HEK293T (cell line): Measurements from ENCODE around the gene MFAP3.
"Not testable (repeated sequence)": the region's sequence is repeated elsewhere in the genome, so short reads cannot be mapped to it uniquely, and the experiment has no call there.

Source experiments
- CTCF ChIA-PET: fragments of 350-600 bp; formaldehyde crosslinking; extraction: SDS; loops from one replicate; lab custom pipeline; 2021; ENCODE audit warnings: antibody characterized with exemption, inconsistent platforms; lab: Yijun Ruan, JAX
- POLR2A ChIA-PET: fragments of 350-600 bp; formaldehyde crosslinking; extraction: SDS; loops from one replicate; lab custom pipeline; 2020; ENCODE audit warnings: antibody characterized with exemption, inconsistent platforms; lab: Yijun Ruan, JAX
- DNase-seq: peaks from one replicate; pipeline ENCODE4 v3.0.0; 2012; ENCODE audit warnings: mixed read lengths; ENCODE audit errors: extremely low spot score
- ARNT ChIP-seq: fragments of 450-650 bp; IDR thresholded peaks from 2 replicates; pipeline ENCODE4 v1.6.1; 2017; ENCODE audit warnings: mild to moderate bottlenecking
- BHLHE40 ChIP-seq: fragments of 450-650 bp; IDR thresholded peaks from 2 replicates; pipeline ENCODE4 v1.6.1; 2016; ENCODE audit warnings: mild to moderate bottlenecking, moderate library complexity, borderline replicate concordance
- CTBP1 ChIP-seq: fragments of 450-650 bp; IDR thresholded peaks from 2 replicates; pipeline ENCODE4 v1.6.1; 2016; ENCODE audit warnings: borderline replicate concordance
- ELF4 ChIP-seq: fragments of 450-650 bp; IDR thresholded peaks from 2 replicates; pipeline ENCODE4 v1.6.1; 2017; ENCODE audit warnings: antibody characterized with exemption
- FOXA1 ChIP-seq: fragments of 450-650 bp; IDR thresholded peaks from 2 replicates; pipeline ENCODE4 v1.6.1; 2016; ENCODE audit warnings: mild to moderate bottlenecking
- FOXK2 ChIP-seq: fragments of 450-650 bp; IDR thresholded peaks from 2 replicates; pipeline ENCODE4 v1.6.1; 2016; ENCODE audit warnings: mild to moderate bottlenecking
- FOXM1 ChIP-seq: fragments of 450-650 bp; IDR thresholded peaks from 2 replicates; pipeline ENCODE4 v1.6.1; 2017; ENCODE audit warnings: mild to moderate bottlenecking, borderline replicate concordance
- HDGF ChIP-seq: fragments of 450-650 bp; IDR thresholded peaks from 2 replicates; pipeline ENCODE4 v1.6.1; 2017; ENCODE audit warnings: antibody characterized with exemption, borderline replicate concordance
- L3MBTL2 ChIP-seq: fragments of 450-650 bp; conservative IDR thresholded peaks from 2 replicates; pipeline ENCODE4 v1.6.1; 2016; ENCODE audit warnings: mild to moderate bottlenecking
- LEF1 ChIP-seq: fragments of 450-650 bp; IDR thresholded peaks from 2 replicates; pipeline ENCODE4 v1.6.1; 2017; ENCODE audit warnings: mild to moderate bottlenecking, borderline replicate concordance
- NFRKB ChIP-seq: fragments of 450-650 bp; IDR thresholded peaks from 2 replicates; pipeline ENCODE4 v1.6.1; 2016; ENCODE audit warnings: mild to moderate bottlenecking, moderate library complexity
- SP1 ChIP-seq: fragments of 450-650 bp; IDR thresholded peaks from 2 replicates; pipeline ENCODE4 v1.6.1; 2017
- SUZ12 ChIP-seq: fragments of 450-650 bp; IDR thresholded peaks from 2 replicates; pipeline ENCODE4 v1.6.1; 2016; ENCODE audit warnings: mild to moderate bottlenecking
- TARDBP ChIP-seq: fragments of 450-650 bp; IDR thresholded peaks from 2 replicates; pipeline ENCODE4 v1.6.1; 2016
- ZNF384 ChIP-seq: fragments of 450-650 bp; IDR thresholded peaks from 2 replicates; pipeline ENCODE4 v1.6.1; 2016
- TF ChIP-seq, protein P1 (sequence below): fragments of 450-650 bp; IDR thresholded peaks from 2 replicates; pipeline ENCODE4 v1.6.1; 2016

The MFAP3 gene

DNA sequence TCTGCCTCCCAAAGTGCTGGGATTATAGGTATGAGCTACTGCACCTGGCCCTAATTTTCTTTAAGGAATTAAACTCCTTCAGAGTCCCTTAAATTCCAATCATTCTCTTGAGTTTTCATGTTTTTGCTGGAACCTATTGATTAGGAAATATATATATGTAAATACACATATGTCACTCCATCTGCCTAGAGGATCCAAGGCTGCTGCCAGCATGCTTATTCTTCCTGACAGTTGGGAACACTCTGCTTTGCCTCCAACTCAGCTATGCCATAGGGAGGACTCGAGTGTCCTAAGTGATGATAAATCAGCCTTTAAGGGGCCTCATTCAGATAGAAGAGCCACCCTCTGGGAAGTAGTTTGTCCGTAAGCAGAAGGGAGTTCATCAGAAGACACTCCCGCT lies 21.8 kb downstream of the MFAP3 start:
- DNase-seq: no peak
- CTCF ChIA-PET: no interaction called here
- POLR2A ChIA-PET: no interaction called here
- no peak for TF ChIP-seq NFRKB
- TF ChIP-seq FOXK2: no peak
- no peak for TF ChIP-seq SUZ12
- TF ChIP-seq FOXM1: no peak
- no peak for TF ChIP-seq ELF4
- TF ChIP-seq LEF1: no peak
- TF ChIP-seq, protein P1, sequence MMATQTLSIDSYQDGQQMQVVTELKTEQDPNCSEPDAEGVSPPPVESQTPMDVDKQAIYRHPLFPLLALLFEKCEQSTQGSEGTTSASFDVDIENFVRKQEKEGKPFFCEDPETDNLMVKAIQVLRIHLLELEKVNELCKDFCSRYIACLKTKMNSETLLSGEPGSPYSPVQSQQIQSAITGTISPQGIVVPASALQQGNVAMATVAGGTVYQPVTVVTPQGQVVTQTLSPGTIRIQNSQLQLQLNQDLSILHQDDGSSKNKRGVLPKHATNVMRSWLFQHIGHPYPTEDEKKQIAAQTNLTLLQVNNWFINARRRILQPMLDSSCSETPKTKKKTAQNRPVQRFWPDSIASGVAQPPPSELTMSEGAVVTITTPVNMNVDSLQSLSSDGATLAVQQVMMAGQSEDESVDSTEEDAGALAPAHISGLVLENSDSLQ: no peak
- no peak for TF ChIP-seq L3MBTL2
- TF ChIP-seq ARNT: no peak
- TF ChIP-seq HDGF: no peak
- TF ChIP-seq TARDBP: no peak
- no peak for TF ChIP-seq BHLHE40
- TF ChIP-seq SP1: no peak
- no peak for TF ChIP-seq CTBP1
- no peak for TF ChIP-seq FOXA1
- TF ChIP-seq ZNF384: no peak

DNA sequence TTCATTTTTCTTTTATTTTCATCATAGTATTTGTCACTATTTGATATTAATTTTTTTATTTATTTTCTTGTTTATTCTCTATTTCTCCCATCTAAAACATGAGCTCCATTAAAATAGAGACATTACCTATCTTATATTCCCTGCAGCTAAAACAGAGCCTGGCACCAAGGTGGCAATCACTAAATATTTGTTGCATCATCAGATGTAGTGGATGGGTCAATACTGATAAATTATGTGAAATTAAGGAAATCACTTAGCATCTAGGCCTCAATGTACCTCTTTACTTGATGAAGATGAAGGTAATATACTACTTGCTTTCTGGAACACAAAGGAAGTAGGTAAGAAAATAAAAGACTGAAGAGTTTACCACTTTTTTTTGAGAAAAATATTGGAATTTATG lies 24.6 kb downstream of the MFAP3 start:
- TF ChIP-seq FOXK2 (no peak), HDGF (no peak), TARDBP (no peak), ARNT (no peak), ZNF384 (no peak), BHLHE40 (no peak), L3MBTL2 (no peak)
- ChIA-PET CTCF (interaction anchor here (0.9 to 1.4 kb wide), 2 partner anchors 9 to 127 kb away, joined by 3 to 4 read pairs; partner anchors contain the start of gene GALNT10), POLR2A (no interaction called here)
- DNase-seq: no peak

DNA sequence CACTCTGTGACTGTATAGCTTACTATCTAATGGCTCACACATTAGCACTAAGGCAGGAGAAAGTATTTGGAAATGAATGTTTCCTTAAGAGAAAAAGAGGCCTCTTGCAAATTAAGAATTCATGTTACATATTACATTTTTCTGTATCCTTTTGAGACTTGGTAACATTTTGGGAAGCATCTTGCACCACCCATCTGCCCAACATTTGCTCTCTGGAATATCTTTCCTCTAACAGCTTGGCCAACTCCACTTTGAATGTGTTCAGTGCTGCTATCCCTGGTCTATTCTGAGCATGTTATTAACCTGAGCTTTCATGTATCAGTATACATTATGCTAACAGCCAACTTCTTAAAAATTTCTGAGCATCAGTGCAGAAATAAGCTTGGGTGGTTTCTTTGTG lies 27.2 kb downstream of the MFAP3 start:
- CTCF ChIA-PET: no interaction called here
- POLR2A ChIA-PET: interaction anchor here (1.7 kb wide), 1 partner anchor 27 kb away, joined by 6 read pairs; the partner anchor contains the start of genes FAM114A2 and MFAP3
- no peak for TF ChIP-seq BHLHE40
- no peak for TF ChIP-seq SUZ12
- TF ChIP-seq LEF1: no peak
- TF ChIP-seq FOXM1: no peak
- TF ChIP-seq HDGF: no peak
- TF ChIP-seq ARNT: no peak
- TF ChIP-seq TARDBP: no peak
- TF ChIP-seq, protein P1: no peak
- TF ChIP-seq FOXA1: no peak
- TF ChIP-seq CTBP1: no peak
- no peak for TF ChIP-seq SP1
- no peak for DNase-seq

DNA sequence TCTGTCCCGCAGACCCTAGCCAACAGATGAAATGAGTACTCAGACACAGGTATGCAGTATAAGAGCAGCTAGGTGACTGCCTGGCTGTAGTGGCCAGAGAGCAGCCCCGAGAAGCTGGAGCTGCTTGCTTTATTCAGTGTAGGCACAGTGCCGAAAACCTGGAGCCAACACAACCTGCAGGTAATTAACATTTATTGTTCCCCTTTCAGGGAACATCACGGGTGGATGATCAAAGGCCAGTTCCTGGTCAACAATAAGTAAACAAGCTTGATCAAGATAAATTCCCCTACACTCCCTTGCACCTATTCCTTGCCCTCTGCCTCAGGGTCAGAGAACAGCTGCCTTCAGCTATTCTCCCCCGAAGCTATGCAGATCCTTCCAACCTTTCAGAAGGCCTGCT lies 31.1 kb downstream of the MFAP3 start:
- ChIA-PET POLR2A (interaction anchor here (0.8 kb wide), 1 partner anchor 31 kb away, joined by 3 read pairs; the partner anchor contains the start of genes FAM114A2 and MFAP3), CTCF (interaction anchor here (0.9 to 2.4 kb wide), 3 partner anchors 11 to 336 kb away, joined by 3 to 7 read pairs (median 6); no protein-coding TSS in a partner anchor)
- DNase-seq: not testable (repeated sequence)

DNA sequence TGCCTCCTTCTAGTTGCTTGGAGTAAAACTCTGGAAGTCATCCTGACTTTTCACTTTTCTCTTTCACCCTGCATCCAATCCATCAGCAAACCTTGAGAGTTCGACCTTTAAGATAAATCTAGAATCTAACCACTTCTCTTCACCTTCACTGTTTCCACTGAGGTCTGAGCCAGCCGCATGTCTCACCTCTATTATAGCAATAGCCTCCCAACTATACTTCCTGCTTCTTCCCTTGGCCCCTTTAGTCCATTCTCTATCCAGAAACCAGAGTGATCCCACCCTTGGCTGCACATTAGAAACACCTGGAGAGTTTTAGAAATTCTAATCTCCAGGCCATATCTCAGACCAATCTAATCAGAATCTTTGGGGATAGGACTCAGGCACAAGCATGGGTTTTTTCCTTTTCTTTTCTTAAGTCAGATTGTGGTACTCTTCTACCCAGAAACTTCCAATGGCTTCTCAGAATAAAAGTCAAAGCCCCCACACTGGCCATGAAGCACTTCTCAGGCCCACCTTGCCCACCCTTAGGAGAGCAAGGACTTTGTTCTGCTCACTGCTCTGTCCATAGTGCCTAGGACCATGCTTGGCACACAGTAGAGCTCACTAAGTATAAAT lies 33.1 kb downstream of the MFAP3 start:
- CTCF ChIA-PET: interaction anchor here (0.6 to 2.1 kb wide), 31 partner anchors 9 to 796 kb away, joined by 3 to 42 read pairs (median 6); partner anchors contain the start of gene GALNT10
- POLR2A ChIA-PET: interaction anchor here (1.3 to 1.6 kb wide), 2 partner anchors 33 to 118 kb away, joined by 5 read pairs; partner anchors contain the start of genes FAM114A2, GALNT10 and MFAP3
- TF ChIP-seq SP1 (no peak), LEF1 (no peak), HDGF (no peak)
- DNase-seq: no peak

DNA sequence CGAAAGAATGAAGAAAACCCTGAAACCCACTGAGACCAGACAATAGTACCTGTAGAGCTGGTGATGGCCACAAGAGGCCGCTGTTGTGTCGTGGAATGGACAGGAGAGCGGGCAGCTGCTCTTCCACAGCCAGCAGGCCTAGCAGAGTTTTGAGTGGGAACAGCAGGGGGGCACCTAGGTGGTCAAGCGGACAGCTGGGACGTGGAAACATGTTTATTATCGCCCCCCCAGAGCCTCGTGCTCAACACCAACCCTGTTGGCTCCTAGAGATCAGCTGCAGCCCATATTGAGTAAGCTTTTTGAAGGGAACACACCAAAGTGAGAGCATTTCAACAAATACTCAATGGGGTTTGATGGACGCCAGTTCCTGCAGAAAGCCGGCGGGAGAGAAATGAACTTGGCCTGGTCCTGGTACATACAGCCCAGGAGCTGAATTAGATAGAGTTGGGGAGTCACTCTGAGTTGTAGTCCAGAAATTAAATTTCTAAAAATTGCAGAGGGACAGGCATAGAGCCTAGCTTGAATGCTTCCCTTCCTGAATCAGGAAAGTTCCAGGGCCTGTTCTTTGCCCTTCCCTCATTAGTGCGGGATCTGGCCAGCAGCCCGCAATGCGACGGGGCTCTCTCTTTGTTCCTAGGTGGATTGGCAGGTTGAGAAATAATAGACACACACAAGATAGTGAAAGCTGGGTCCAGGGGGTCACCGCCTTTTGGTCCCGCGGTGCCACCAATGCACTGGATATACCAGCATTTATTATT lies 33.8 kb downstream of the MFAP3 start:
- peak; percentile 85 for DNase-seq
- POLR2A ChIA-PET: interaction anchor here (0.6 to 1.6 kb wide), 3 partner anchors 34 to 117 kb away, joined by 3 to 5 read pairs (median 5); partner anchors contain the start of genes FAM114A2, GALNT10 and MFAP3
- TF ChIP-seq TARDBP (no peak), FOXM1 (no peak), SUZ12 (no peak), ZNF384 (no peak), L3MBTL2 (no peak), SP1 (no peak)
- CTCF ChIA-PET: interaction anchor here (0.5 to 2.1 kb wide), 34 partner anchors 9 to 795 kb away, joined by 3 to 42 read pairs (median 6); partner anchors contain the start of gene GALNT10

DNA sequence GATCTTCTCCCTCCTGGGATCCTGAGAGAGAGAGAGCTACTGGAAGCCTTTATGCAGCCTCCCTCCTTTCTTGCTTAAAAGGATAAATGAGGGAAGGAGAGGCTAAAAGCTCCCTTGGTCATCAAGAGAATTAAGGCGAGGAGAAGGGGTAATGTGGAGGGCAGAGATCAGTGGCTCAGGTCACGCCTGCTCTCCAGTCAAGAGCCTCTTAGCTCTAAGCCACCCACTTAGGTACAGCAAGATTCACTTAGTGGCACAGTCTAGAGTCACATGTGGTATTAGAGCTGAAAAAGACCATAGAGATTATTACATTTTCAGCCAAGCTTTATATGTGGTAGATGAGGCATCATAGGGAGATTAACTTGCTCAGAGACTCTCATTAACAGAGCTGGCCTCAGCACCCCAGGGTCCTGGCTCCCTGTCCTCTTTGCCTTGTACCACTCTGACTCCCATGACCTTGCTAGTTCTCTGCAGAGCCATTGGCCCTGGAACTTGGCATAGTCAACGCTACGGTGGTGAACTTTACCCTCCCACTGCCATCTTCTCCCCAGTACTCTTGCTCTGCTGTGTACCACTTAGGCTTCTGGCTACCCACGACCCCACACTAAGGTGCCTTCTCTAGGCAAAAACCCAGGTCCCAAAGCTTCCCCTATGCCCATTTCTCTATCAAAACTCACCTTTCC lies 37.6 kb downstream of the MFAP3 start:
- POLR2A ChIA-PET: no interaction called here

More for the DNA sequence above, 37.6 kb downstream of the MFAP3 start:
- DNase-seq: no peak
- CTCF ChIA-PET: interaction anchor here (0.9 to 1.8 kb wide), 5 partner anchors 11 to 328 kb away, joined by 3 to 7 read pairs (median 3); no protein-coding TSS in a partner anchor
- no peak for TF ChIP-seq SP1
- no peak for TF ChIP-seq ELF4
- TF ChIP-seq ZNF384: no peak
- TF ChIP-seq HDGF: no peak
- no peak for TF ChIP-seq FOXA1
- TF ChIP-seq TARDBP: no peak
- TF ChIP-seq SUZ12: no peak
